ENCODE measurements around the gene TAP2.
"Not testable (repeated sequence)": the region's sequence is repeated elsewhere in the genome, so short reads cannot be mapped to it uniquely, and the experiment has no call there.

GRCh38 chr6:32880962-32881361 is 42.4 kb upstream of the TAP2 start:
- not testable (repeated sequence) for TF ChIP-seq CTCF, EP300, POLR2A (IDR thresholded peaks at IDR 0.05)
